GM19372 (cell line): ENCODE measurements around the gene CENPX.
A peak's percentile ranks its signal among the peaks of the same experiment; 100 is the strongest.

Experiments
- ATAC-seq: cut with Tn5 transposase; IDR thresholded peaks from one replicate; pipeline ENCODE4 v1.9.1; 2021; ENCODE audit warnings: mild to moderate bottlenecking, low read depth, moderate library complexity; ENCODE audit not compliant: unreplicated experiment

CENPX gene

DNA sequence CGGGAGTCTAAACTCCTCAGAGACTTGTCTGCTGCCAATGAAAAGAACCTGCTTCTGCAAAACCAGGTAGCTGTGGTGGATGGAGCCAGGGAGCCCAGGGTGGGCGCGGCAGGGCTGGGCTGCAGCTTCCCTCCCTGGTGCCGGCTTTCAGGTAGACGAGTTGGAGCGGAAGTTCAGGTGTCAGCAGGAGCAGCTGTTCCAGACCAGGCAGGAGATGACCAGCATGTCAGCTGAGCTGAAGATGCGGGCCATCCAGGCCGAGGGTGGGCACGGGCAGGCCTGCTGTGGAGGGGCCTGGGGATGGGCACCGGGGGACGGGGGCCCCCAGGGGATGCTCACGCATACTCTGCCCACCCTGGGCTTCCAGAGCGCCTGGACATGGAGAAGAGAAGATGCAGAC, 5.6 kb upstream of the CENPX start:
- no peak for ATAC-seq

DNA sequence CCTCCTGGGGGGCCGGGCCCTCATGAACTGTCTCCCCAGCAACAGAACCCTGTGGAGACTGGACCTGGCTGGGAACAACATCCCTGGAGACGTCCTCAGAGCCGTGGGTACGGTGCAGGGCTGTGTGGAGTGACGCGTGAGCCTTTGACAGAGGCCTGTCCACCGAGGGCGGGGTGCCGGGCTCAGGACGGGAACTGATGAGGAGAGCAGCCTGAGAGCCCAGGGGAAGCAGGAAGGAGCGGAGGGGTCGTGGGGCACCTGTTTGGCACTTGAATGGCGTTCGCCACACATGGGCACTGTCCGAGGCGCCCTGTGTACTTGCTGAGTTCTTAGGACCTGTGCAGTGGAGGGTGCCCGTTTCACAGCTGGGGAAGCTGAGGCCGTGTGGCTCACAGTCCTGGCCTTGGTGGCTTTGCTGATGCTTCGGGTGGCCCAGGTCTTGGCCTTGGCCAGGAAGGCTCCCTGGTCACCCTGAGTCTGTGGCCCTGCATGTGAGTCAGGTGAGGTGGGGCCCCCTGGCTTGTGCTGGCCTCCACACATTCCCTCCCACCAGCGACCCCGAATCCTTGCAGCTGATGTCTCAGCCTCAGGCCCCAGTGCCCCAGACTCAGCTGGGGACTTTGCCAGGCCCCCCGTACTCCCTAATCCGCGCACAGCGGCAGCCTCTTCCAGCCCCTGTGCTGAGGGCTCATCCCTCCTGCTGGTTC, 2.9 kb upstream of the CENPX start:
- ATAC-seq: no peak

DNA sequence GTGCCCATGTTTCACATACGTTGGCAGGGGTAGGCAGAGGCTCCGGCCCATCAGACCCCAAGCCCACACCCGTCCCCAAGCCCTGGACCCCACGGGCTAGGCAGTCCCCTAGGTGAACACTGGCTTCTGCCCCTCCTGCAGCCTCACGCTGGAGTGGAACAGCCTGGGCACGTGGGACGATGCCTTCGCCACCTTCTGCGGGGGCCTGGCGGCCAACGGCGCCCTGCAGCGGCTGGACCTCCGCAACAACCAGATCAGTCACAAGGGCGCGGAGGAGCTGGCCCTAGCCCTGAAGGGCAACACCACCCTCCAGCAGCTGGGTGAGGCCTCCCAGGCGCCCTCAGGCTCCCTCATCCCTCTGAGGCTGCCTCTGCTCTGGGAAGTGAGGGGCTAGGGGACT, 2.2 kb upstream of the CENPX start:
- ATAC-seq: no peak

- ATAC-seq: no peak
These were observed 966 bp upstream of the CENPX start for GRCh38 chr17:82023447-82024241.

DNA sequence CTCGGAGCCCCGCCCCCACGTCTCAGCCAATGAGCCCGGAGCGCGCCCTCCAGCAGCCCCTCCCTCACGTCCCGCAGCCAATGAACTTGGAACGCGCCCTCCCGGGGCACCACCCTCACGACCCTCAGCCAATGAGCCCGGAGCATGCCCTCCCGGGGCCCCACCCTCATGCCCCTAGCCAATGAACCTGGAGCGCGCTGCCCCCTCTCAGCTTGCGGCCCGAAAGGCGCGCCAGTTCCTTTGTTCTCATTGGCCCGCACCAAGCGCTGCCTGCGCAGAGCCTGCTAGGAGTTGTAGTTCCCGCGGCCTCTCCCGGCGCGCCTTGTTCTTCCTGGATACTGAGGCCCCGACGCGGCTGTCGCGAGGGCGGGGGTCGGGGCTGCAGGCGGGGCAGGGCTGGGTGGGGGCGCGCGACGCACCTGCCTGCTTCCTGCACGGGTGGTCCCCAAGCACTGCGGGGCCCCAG, 336 bp upstream of the CENPX start, which contains the start of gene LRRC45:
TSS of gene LRRC45 (plus strand) at position 325 of the 466 bp plus-strand sequence. CDS start 339 bp downstream, outside the sequence.
- ATAC-seq: peak; percentile 84

GRCh38 chr17:82021900-82022309, 773 bp downstream of the CENPX start:
- no peak for ATAC-seq

DNA sequence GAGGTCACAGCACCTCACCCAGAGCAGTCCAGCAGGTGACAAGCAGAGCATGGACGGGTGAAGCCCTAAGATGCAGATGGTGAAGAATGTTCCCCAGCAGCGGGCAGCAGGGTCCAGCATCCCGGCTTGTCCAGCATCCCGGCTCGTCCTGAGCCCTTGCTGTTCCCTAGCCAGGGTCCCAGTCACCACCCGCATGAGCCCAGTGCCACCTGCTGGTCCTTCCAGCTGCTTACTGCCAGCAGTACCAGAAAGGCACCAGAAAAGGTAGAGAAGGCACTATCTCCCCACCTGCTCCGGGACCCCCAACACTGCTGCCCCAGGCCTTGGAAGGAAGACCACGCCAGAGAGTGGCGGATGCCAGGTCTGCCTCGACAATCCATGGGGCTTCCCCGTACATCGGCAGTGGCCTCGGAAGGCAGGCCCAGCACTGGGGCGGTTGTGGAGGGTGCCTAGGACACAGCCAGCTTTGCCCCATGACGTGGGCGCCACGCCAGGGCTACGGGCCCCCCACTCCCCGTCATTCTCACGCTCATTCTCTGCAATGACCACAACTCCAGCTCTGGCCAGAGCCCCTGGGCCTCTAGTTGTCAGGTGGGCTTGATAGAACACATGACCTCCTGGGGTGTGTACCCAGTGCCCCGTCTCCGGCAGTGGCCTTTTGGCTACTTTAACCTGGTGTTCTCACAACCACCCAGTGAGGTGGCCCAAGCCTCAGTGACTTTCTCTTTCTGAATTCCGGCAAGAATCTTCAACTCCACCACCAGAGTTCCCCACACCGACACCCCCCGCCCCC, 1.4 kb downstream of the CENPX start:
- no peak for ATAC-seq

GRCh38 chr17:82020572-82021106, 2.0 kb downstream of the CENPX start:
- no peak for ATAC-seq

DNA sequence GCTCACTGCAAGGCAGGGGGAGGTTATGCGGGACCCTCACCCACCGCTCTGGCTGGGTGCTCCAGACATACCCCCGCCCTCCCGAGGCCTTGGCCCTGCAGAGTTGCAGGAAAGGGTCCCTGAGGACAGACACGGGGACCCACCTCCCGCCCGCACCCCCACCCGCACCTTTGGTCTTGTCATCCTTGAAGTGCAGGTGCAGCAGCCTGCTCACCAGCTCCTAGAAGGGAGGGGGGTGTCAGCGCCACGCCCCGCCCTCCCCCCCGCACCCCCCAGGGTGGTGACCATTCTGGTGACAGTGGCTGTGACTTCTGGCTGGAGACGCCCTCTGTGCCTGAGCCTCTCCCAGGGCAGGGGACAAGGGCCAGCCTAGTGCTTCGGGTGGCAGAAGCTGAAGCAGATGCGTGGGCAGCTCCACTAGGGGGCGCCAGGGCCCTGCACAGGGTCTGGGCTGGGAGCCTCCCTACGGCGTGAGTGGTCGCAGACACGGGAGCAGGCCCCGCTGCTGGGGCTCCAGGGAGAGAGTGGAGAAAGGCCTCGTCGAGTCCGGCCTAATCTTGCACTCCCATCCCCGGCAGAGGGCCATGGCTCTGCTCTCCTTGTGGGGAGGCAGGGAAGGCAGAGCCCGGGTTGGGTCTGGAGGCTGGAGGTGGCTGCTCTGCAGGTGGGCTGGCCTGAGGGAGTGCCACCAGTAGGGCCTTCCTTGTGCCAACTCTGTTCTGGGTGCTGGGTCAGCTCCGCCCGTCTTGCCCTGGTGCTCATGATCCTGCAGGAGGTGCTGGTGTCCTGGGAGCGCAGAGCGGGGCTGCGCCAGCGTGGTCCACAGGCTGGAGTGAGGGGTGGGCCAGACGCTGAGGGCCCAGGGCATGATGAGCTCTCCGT, 2.7 kb downstream of the CENPX start:
- ATAC-seq: no peak

GRCh38 chr17:82018989-82019689, 3.5 kb downstream of the CENPX start:
- ATAC-seq: no peak

DNA sequence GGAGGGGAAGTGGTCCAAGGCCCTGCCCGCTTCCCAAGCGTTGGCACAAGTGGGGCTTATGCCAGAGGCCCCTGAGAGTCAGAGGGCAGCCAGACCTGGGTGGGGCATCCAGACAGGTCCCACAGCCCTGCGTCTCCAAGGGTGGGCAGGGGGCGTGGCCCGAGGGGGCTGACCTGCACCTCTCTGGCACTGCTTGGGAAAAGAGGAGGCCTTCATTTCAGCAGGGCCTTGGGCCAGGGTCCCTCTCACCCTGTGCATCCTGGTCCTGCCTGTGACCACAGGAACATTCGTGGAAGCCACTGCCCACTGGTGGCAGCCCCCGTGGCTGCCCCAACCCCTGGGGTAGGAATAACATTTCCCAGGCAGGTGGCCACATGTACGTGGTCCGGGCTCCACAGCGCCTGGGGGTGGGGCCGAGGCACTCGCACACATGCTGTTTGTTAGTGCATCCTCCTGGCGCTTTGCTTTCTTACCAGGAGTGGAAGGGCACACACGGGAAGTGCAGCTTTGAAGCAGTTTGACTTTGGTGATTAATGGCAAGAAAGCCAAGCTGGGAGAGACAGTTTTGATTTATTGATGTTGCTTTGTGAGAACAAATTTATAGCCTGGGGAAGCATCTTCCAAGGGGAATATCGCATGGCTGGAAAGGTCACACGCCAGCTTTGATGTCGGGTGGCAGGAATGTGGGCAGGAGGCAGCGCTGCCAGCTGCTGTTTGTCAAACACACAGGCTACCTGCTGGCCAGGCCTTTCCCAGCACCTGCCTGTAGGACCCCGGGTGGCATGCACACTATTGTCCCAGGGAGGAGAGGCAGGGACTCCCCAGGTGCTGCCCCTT, 4.3 kb downstream of the CENPX start:
- no peak for ATAC-seq

DNA sequence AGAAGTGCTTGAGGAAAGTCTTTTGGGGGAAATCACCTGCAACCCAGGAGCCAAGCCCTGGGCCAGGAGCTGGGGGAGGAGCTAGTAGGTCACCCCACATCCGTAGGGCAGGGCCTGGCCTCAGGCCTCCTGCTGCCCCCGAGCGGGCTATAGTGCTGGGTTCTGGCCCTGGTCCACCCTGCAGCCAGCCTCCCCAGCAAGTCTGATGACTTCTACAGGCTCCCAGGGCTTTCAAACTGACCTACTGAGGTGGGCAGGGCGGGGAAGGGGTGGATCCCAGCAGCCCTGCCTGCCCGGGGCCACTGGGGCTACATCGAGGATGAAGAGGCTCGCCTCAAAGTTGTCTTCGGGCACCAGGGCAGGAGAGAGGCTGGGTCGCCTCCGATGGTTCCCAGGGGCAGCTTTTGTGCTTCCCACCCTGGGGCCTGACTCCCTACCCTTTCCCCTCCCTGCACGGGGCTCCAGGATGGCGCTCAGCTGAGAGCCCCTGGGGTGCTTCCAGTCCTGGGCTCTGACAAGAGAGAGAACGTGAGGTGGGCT, 5.0 kb downstream of the CENPX start:
- no peak for ATAC-seq

DNA sequence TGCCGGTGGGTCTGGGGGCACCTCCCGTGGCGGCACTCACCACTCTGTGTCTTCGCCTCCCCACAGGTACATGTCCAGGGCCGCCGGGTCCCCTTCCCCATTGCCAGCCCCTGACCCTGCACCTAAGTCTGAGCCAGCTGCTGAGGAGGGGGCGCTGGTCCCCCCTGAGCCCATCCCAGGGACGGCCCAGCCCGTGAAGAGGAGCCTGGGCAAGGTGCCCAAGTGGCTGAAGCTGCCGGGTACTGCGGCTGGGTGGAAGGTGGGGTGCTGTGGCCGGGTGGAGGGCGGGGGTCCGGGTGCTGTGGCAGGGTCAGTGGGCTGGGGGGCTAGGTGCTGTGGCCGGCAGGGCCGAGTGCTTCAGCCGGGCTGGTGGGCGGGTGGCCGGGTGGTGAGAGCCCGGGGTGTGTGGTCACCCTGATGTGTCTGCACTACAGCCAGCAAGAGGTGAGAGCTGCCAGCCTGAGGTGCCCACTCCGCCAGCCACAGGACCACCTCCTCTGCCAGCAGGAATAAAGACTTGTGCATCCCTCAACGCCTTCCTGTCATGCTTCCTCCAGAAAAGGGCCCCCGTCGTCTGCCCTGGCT, 5.7 kb downstream of the CENPX start:
- ATAC-seq: no peak

DNA sequence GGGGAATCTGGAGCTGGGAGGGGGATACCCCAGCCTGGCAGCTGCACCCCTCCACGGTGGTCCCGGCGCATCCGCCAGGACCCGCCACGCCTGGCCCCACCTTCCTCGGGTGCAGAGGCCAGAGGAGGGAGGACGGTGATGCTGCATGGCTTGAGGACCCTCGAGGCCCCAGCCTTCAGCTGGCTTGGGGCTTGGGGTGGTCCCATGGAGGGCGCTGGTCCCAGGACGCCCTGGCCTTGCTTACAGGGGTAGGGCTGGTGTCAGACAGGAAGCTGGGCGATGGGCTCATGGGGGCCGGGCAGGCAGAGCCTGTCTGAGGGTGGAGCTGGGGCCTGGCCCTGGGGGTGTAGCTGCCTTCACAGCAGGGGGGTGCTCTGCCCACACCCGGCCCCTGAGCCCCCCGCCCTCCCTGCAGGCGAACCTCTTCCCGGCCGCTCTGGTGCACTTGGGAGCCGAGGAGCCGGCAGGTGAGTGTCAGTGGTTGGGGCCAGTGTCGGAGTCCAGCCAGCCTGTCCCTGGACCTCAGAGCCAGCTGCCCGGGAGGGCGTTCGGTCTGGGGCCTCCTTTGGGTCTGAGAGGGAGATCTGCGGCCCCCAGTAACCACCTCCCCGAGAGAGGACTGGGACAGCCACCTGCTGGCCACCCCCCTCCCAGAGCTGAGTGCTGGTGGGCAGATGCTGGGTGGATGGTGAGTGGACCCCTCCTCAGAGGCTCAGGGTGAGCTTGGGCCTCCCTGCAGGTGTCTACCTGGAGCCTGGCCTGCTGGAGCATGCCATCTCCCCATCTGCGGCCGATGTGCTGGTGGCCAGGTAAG, 6.4 kb downstream of the CENPX start:
- ATAC-seq: no peak

GRCh38 chr17:82015311-82015971, 7.2 kb downstream of the CENPX start:
- no peak for ATAC-seq

DNA sequence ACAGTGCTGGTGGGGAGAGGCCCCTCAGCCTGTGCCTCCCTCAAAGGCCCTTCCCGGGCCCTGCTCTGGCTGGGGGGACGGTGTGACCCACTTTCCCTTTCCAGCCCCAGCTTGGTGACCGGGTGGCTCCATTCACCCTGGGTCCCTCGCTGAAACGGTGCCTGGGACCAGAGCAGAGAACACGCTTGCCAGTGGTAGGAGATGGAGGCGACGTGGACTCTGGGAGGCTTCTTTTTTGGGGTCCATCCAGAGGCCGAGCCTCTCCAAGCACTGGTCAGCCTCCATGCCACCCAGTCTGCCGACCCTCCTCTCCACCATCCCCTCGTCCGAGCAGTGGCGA, 7.7 kb downstream of the CENPX start:
- ATAC-seq: no peak
